CD14-positive monocyte (primary cell): ENCODE measurements around the gene NT5E. TPM values are rescaled to one million over a fixed set of nuclear protein-coding genes. Genes with fewer than 3 reads are reported as not detected.

Experiments used
- DNase-seq, 3 donors: peaks; one replicate each; pipeline ENCODE4 v3.0.0-alpha.2; 2011 to 2022
- H2AFZ ChIP-seq: 2 replicates; pipeline ENCODE4 v1.6.0; 2012; ENCODE audit warnings: mild to moderate bottlenecking, low read depth, low read length, inconsistent platforms; ENCODE audit not compliant: insufficient read depth, poor library complexity, severe bottlenecking
- H3K27ac ChIP-seq, 2 donors: 1 replicate in 1 of 2; 2 replicates in 1 of 2; pipeline ENCODE4 v1.5.1; 2012 to 2013; ENCODE audit warnings: low read length in 2 of 2, control low read depth in 1 of 2, inconsistent platforms in 1 of 2, low read depth in 1 of 2, mild to moderate bottlenecking in 1 of 2
- H3K27me3 ChIP-seq, 2 donors: one replicate each; pipeline versions ENCODE4 v1.6.0 to v1.6.1; 2011 to 2013; ENCODE audit warnings: low read length in 2 of 2; ENCODE audit not compliant: control insufficient read depth in 2 of 2, insufficient read depth in 2 of 2
- H3K36me3 ChIP-seq, 2 donors: replicated peaks in 1 of 2; 1 replicate in 1 of 2; 2 replicates in 1 of 2; pipeline versions ENCODE4 v1.5.1 to v1.6.1; 2012 to 2013; ENCODE audit warnings: low read length in 2 of 2, control low read depth in 1 of 2, inconsistent platforms in 1 of 2, mild to moderate bottlenecking in 1 of 2; ENCODE audit not compliant: insufficient read depth in 2 of 2, control insufficient read depth in 1 of 2
- H3K4me1 ChIP-seq, 2 donors: 1 replicate in 1 of 2; 2 replicates in 1 of 2; pipeline versions ENCODE4 v1.5.1 to v1.6.1; 2012 to 2013; ENCODE audit warnings: low read length in 2 of 2, control low read depth in 1 of 2, inconsistent platforms in 1 of 2, mild to moderate bottlenecking in 1 of 2, moderate library complexity in 1 of 2; ENCODE audit not compliant: insufficient read depth in 2 of 2, control insufficient read depth in 1 of 2
- H3K4me2 ChIP-seq: replicated peaks from 2 replicates; pipeline ENCODE3; 2012; ENCODE audit warnings: low read length, moderate library complexity, mild to moderate bottlenecking; ENCODE audit not compliant: poor library complexity, severe bottlenecking; ENCODE audit errors: extremely low read depth
- H3K4me3 ChIP-seq, 3 experiments: fragments of 200-600 bp in 1 of 3; sonication (generic) in 1 of 3; replicated peaks in 1 of 3; 1 replicate in 2 of 3; 2 replicates in 1 of 3; pipeline ENCODE4 v1.5.1; 2011 to 2013; ENCODE audit warnings: low read length in 3 of 3, mild to moderate bottlenecking in 3 of 3, control low read depth in 2 of 3, low read depth in 2 of 3, inconsistent platforms in 1 of 3, moderate library complexity in 1 of 3
- H3K79me2 ChIP-seq: 2 replicates; pipeline ENCODE4 v1.6.0; 2012; ENCODE audit warnings: mild to moderate bottlenecking, control low read depth, inconsistent platforms, low read length, moderate library complexity; ENCODE audit not compliant: insufficient read depth
- H3K9ac ChIP-seq: 2 replicates; pipeline ENCODE4 v1.6.0; 2017; ENCODE audit warnings: low read length, mild to moderate bottlenecking; ENCODE audit not compliant: insufficient read depth, poor library complexity, severe bottlenecking
- H3K9me3 ChIP-seq, 2 donors: replicated peaks in 1 of 2; 1 replicate in 1 of 2; 2 replicates in 1 of 2; pipeline versions ENCODE4 v1.5.1 to v1.6.1; 2012 to 2013; ENCODE audit warnings: low read length in 2 of 2, control low read depth in 1 of 2; ENCODE audit not compliant: control insufficient read depth in 1 of 2, insufficient read depth in 1 of 2
- H4K20me1 ChIP-seq: 2 replicates; pipeline ENCODE4 v1.6.0; 2012; ENCODE audit warnings: mild to moderate bottlenecking, low read length, control low read depth, moderate library complexity; ENCODE audit not compliant: insufficient read depth
- H3K27ac Mint-ChIP-seq, 7 donors: one replicate each; pipeline ENCODE4 v1.8.0; 2020; ENCODE audit warnings: mild to moderate bottlenecking in 7 of 7, mixed read lengths in 7 of 7, moderate library complexity in 6 of 7, inconsistent platforms in 2 of 7
- H3K27me3 Mint-ChIP-seq, 3 donors: one replicate each; pipeline ENCODE4 v1.8.0; 2021 to 2022; ENCODE audit warnings: low read depth in 3 of 3, mild to moderate bottlenecking in 3 of 3, mixed read lengths in 3 of 3, moderate library complexity in 3 of 3, inconsistent platforms in 1 of 3
- H3K36me3 Mint-ChIP-seq, 2 donors: one replicate each; pipeline ENCODE4 v1.8.0; 2020; ENCODE audit warnings: mixed read lengths in 2 of 2, inconsistent platforms in 1 of 2, mild to moderate bottlenecking in 1 of 2
- H3K4me1 Mint-ChIP-seq: one replicate; pipeline ENCODE4 v1.8.0; 2020; ENCODE audit warnings: mild to moderate bottlenecking, mixed read lengths
- H3K4me3 Mint-ChIP-seq, 2 donors: one replicate each; pipeline ENCODE4 v1.8.0; 2020; ENCODE audit warnings: mild to moderate bottlenecking in 2 of 2, mixed read lengths in 2 of 2, moderate library complexity in 1 of 2
- H3K9me3 Mint-ChIP-seq, 7 donors: one replicate each; pipeline ENCODE4 v1.8.0; 2020 to 2022; ENCODE audit warnings: mixed read lengths in 7 of 7, mild to moderate bottlenecking in 6 of 7, moderate library complexity in 6 of 7, inconsistent platforms in 2 of 7
- CTCF ChIP-seq: fragments of 200-600 bp; IDR thresholded peaks from one replicate; pipeline ENCODE4 v1.8.0; 2022; ENCODE audit warnings: antibody characterized with exemption, mild to moderate bottlenecking
- WGBS: methylation state at CpG from one replicate; pipeline ENCODE4 v1.1.5; 2013; ENCODE audit warnings: missing lambda C conversion rate; ENCODE audit not compliant: insufficient coverage; 5-methylcytosine and 5-hydroxymethylcytosine counted together
- intact Hi-C, 2 donors: fragments of 100-400 bp; cut with micrococcal nuclease; formaldehyde crosslinking; loops; one replicate each; pipeline versions ENCODE4 v1.15.0 to v1.15.1; 2023
- polyA plus RNA-seq, 3 donors: library from polyadenylated mRNA; depleted of rRNA in 1 of 3; unstranded in 2 of 3; stranded (reverse) in 1 of 3; fragments of 300-500 nt in 2 of 3; fragments of >200 nt in 1 of 3; fragmentation: Illumina TruSeq in 2 of 3; gene quantifications; 1 replicate in 2 of 3; 2 replicates in 1 of 3; pipeline ENCODE4 v1.2.3, GENCODE V29; 2012 to 2021

NT5E gene
- polyA plus RNA-seq, 3 donors = 0.14 to 0.18 TPM; not detected in 1

GRCh38 chr6:85451565-85452306, 1.9 kb downstream of the NT5E start:
- Histone ChIP-seq H4K20me1 (no peaks in the 10 kb centered on the region), H3K27ac (no peak overlapping the region), H3K36me3 (no peaks in the 10 kb centered on the region), H3K4me1 (peaks cover 11 to 12% of the 10 kb centered on the region in 2 donors), H2AFZ (no peak overlapping the region), H3K4me3 (no peak overlapping the region), H3K4me2 (no peak overlapping the region), H3K9ac (no peak overlapping the region), H3K79me2 (no peaks in the 10 kb centered on the region), H3K27me3 (peaks cover 76 to 82% of the 10 kb centered on the region in 2 donors), H3K9me3 (peaks cover 0 to 8% of the 10 kb centered on the region in 2 donors)
- peaks cover 0 to 2% of the 10 kb centered on the region in 2 donors for H3K36me3 Mint-ChIP-seq
- peak overlapping the region in 1 of 2 donors; percentile 49 for H3K4me3 Mint-ChIP-seq
- H3K4me1 Mint-ChIP-seq = peaks cover 13% of the 10 kb centered on the region
- H3K9me3 Mint-ChIP-seq = peaks cover 0 to 7% (median 4%) of the 10 kb centered on the region in 7 donors
- DNase-seq = no peak
- intact Hi-C loops = no loop called here
- WGBS = 20% methylated on average over 2 of the region's 4 CpGs
- peaks cover 51 to 84% (median 73%) of the 10 kb centered on the region in 3 donors for H3K27me3 Mint-ChIP-seq
- TF ChIP-seq CTCF = no peak
- no peak overlapping the region for H3K27ac Mint-ChIP-seq

GRCh38 chr6:85452441-85452881, 2.6 kb downstream of the NT5E start:
- H3K4me1 Mint-ChIP-seq = peaks cover 13% of the 10 kb centered on the region
- H3K9me3 Mint-ChIP-seq = peaks cover 0 to 7% (median 4%) of the 10 kb centered on the region in 7 donors
- no peak overlapping the region for H3K4me2 ChIP-seq
- H3K36me3 Mint-ChIP-seq = peaks cover 0 to 2% of the 10 kb centered on the region in 2 donors
- H3K79me2 ChIP-seq = no peaks in the 10 kb centered on the region
- H4K20me1 ChIP-seq = no peaks in the 10 kb centered on the region
- H2AFZ ChIP-seq = no peak overlapping the region
- peaks cover 52 to 84% (median 71%) of the 10 kb centered on the region in 3 donors for H3K27me3 Mint-ChIP-seq
- 91% methylated on average over 2 of the region's 5 CpGs for WGBS
- no peak overlapping the region for H3K27ac ChIP-seq
- no peak for DNase-seq
- H3K9me3 ChIP-seq = peaks cover 0 to 8% of the 10 kb centered on the region in 2 donors
- H3K27ac Mint-ChIP-seq = no peak overlapping the region
- no peak overlapping the region for H3K4me3 ChIP-seq
- TF ChIP-seq CTCF = no peak
- no peaks in the 10 kb centered on the region for H3K36me3 ChIP-seq
- intact Hi-C loops = no loop called here
- no peak overlapping the region for H3K9ac ChIP-seq
- peaks cover 11 to 12% of the 10 kb centered on the region in 2 donors for H3K4me1 ChIP-seq
- H3K27me3 ChIP-seq = peaks cover 75 to 79% of the 10 kb centered on the region in 2 donors
- peak overlapping the region in 1 of 2 donors; percentile 28 for H3K4me3 Mint-ChIP-seq
